T-helper 2 cell treated with Interferon-gamma antibody and Interleukin-4, amounts not matched to agents 5 μg/mL and 100 μg/mL, for 36 hours (primary cell): Measurements from ENCODE around the gene SYCE1.

Source experiments
- DNase-seq: peaks from one replicate; pipeline ENCODE4 v3.0.0; 2021; ENCODE audit warnings: low spot score
- H3K27ac Mint-ChIP-seq: one replicate; pipeline ENCODE4 v1.8.0; 2021; ENCODE audit warnings: mild to moderate bottlenecking, mixed read lengths
- H3K27me3 Mint-ChIP-seq: one replicate; pipeline ENCODE4 v1.8.0; 2021; ENCODE audit warnings: low read depth, mixed read lengths
- H3K36me3 Mint-ChIP-seq: one replicate; pipeline ENCODE4 v1.8.0; 2021; ENCODE audit warnings: low read depth, mixed read lengths
- H3K4me1 Mint-ChIP-seq: one replicate; pipeline ENCODE4 v1.8.0; 2021; ENCODE audit warnings: low read depth, mixed read lengths
- H3K4me3 Mint-ChIP-seq: one replicate; pipeline ENCODE4 v1.8.0; 2022; ENCODE audit warnings: mild to moderate bottlenecking, moderate library complexity, mixed read lengths
- H3K9me3 Mint-ChIP-seq: one replicate; pipeline ENCODE4 v1.8.0; 2021; ENCODE audit warnings: mixed read lengths

The SYCE1 gene

DNA sequence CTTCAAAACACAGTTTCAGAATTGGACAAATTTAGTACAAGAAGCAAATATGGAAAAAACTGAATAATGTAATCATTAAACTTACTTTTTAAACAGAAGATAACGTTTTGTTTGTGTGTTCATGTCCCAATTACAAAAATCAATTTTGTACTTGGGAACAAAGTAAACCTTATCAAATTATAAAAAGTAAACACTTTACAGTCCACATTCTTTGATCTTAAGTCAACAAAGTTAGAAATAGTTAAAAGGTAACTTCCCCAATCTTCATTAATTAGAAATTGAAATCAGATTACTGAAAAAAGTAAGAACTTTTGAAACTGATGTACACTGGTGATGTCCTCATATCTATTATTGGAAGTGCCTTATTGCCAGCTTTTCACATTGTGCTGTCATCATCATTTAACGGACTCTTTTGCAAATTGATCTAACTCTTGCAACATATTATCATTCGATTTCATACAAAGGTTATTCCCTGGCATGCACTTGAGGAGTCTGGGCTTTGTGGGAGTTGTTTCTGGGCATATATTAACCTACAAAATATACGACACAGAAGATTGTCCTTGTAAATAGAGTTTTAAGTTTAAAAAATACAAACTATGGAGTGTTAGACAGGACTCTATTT, 53.4 kb downstream of the SYCE1 start:
- Mint-ChIP-seq H3K27ac (no peak overlapping the region), H3K4me3 (no peak overlapping the region), H3K27me3 (peaks cover 39% of the 10 kb centered on the region), H3K36me3 (no peaks in the 10 kb centered on the region), H3K4me1 (no peaks in the 10 kb centered on the region), H3K9me3 (no peaks in the 10 kb centered on the region)
- no peak for DNase-seq

DNA sequence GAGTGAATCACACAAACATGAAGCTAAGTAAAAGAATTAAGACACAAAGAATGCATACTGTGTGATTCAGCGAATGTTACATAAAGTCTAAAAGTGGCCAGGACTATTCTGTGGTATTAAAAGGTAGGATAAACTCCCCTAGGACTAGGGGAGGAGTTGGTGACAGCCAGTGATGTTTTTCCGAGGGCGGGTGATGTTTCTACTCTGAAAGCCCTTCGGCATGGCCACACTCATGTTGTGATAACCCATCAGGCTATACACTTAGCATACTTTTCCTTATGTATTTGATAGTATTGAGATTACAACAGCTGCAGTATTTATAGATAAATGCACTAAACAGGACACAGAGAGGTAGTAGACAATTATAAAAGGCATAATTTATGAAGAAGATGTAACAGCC, 54.0 kb downstream of the SYCE1 start:
- no peaks in the 10 kb centered on the region for H3K9me3 Mint-ChIP-seq
- no peak overlapping the region for H3K27ac Mint-ChIP-seq
- no peaks in the 10 kb centered on the region for H3K36me3 Mint-ChIP-seq
- no peaks in the 10 kb centered on the region for H3K4me1 Mint-ChIP-seq
- H3K27me3 Mint-ChIP-seq: peaks cover 35% of the 10 kb centered on the region
- no peak overlapping the region for H3K4me3 Mint-ChIP-seq
- no peak for DNase-seq

DNA sequence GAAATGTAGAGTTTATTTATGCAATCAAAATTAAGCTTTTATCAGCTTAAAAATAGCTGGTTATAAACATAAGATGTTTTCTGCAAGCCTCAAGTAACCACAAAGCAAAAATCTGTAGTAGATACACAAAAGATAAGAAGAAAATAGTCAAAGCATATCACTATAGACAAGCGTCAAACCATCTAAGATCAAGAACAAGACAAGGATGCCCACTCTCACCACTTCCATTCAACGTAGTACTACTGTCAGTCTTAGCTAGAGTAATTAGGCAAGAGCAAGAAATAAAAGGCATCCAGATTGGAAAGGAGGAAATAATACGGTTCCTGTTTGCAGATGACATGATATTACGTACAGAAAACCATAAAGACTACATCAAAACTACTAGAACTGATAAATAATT, 55.7 kb downstream of the SYCE1 start:
- Mint-ChIP-seq H3K36me3 (no peaks in the 10 kb centered on the region), H3K9me3 (no peaks in the 10 kb centered on the region), H3K27me3 (peaks cover 31% of the 10 kb centered on the region), H3K4me3 (no peak overlapping the region), H3K4me1 (no peaks in the 10 kb centered on the region), H3K27ac (no peak overlapping the region)
- no peak for DNase-seq
